GM21737 (cell line): ENCODE measurements around the gene PTPN1.
A peak's percentile ranks its signal among the peaks of the same experiment; 100 is the strongest.
"Not testable (repeated sequence)": the region's sequence is repeated elsewhere in the genome, so short reads cannot be mapped to it uniquely, and the experiment has no call there.

Source experiments
- ATAC-seq: cut with Tn5 transposase; IDR thresholded peaks from one replicate; pipeline ENCODE4 v1.9.1; 2021; ENCODE audit warnings: mild to moderate bottlenecking, moderate library complexity; ENCODE audit not compliant: unreplicated experiment

Gene PTPN1

DNA sequence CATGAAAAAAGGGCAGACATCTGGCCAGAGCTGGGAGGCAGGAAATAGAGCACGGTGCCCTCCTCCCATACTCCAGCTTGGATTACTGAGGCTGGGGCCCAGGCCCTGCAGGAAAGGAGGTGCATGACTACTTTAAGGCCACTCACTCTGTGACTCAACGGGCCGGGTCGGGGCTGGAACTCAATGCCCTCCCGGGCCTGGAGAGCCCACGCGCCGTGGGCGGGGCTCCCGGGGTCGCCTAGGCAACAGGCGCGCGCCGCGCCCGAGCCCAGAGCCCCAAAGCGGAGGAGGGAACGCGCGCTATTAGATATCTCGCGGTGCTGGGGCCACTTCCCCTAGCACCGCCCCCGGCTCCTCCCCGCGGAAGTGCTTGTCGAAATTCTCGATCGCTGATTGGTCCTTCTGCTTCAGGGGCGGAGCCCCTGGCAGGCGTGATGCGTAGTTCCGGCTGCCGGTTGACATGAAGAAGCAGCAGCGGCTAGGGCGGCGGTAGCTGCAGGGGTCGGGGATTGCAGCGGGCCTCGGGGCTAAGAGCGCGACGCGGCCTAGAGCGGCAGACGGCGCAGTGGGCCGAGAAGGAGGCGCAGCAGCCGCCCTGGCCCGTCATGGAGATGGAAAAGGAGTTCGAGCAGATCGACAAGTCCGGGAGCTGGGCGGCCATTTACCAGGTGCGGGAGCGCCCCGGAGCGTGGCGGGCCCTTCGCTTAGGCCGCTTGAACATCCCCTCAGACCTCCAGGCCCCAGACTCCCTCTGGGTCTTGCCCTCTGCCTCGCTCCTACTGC lies at the start of gene PTPN1:
Gene PTPN1, plus strand, starts transcription at position 461 of the 783 bp plus-strand sequence. Its CDS starts 145 bp downstream, at position 606.
- peak; percentile 86 for ATAC-seq

DNA sequence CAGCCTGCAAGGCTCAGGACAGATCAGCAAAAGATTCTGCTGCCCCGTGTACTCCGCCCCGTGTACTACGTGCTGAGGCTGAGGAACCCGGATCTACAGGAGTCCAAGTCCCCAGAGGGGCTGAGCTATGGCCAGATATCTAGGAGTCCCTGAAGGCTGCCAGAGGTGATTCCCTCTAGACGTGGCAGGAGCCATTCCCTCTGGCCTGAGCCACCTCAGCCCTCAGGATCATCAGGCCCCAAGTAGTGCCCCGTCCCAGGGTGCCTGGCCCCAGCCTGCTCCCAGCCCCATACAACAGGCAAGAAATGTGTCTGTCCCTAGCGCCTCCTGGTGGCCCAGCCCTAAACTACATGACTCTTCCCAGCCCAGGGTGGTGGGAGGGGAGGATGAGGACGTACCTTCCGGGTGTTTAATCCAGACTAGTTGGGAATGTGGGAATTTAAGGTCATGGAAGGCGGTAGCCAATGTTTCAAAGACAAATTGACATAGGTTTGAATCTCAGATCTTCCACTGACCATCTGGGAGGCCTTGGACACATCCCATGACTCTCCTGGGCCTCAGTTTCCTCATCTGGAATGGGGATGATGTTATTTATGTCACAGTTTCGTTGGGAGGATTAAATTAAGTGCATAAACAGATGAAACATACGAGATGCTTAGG lies 49.4 kb upstream of the PTPN1 start:
- peak; percentile 78 for ATAC-seq

DNA sequence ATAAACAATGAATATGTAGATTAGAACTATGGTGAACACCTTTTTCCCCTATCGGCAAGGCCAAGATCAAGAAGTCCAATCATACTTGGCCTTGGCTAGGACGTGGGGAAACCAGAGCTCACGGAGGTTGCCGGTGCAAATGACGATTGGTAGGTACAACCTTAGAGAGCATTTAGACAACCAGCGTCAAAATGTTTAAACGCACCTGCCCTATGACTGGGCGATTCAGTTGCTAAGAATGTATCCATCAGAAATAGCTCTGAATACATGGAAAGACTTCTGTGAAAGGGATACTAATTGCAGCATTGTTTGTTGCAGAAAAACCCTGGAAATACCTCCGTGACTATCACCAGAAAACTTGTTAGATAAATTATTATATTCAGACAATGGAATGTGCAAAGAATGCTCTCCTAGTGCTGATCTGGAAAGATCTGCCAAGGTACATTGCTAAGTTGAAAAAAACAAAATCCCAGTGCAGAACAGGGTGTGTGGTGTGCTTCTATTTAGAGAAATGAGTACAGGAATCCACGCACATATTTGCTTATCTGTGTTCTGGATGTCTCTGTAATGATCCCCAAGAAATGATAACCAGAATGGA lies 48.0 kb upstream of the PTPN1 start:
- ATAC-seq, result no peak

DNA sequence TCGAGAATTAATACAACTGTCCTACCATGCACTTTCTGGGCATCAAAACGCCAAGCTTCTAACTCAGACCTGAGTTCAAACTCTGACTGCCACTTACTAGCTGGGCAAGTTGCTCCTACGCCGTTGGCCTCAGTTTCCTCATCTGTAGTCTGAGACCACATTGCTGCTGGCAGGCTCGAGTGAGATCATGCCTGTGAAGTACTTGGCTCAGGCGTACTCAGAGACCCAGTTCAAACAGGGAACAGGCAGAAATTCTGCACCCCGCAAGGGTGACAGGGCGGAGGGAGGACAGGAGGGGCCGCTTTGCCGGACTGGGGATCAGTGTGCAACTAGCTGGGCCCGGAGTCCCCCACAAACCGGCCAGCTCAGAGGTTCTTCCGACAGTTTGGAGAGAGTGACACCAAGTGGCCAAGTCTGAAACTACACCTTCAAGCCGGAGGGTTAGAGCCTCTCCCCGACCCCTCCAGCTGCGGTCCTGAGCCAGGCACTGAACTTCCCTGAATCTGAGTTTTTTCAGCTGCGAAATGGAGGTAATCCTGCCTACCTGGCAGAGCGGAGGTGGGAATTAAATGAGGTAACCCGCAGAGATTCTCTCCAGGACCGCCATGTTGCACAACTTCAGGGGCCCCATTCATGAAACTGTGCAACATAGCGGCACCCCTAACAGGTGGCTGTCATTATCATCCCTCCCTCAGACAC lies 46.0 kb upstream of the PTPN1 start:
- peak; percentile 60 for ATAC-seq

DNA sequence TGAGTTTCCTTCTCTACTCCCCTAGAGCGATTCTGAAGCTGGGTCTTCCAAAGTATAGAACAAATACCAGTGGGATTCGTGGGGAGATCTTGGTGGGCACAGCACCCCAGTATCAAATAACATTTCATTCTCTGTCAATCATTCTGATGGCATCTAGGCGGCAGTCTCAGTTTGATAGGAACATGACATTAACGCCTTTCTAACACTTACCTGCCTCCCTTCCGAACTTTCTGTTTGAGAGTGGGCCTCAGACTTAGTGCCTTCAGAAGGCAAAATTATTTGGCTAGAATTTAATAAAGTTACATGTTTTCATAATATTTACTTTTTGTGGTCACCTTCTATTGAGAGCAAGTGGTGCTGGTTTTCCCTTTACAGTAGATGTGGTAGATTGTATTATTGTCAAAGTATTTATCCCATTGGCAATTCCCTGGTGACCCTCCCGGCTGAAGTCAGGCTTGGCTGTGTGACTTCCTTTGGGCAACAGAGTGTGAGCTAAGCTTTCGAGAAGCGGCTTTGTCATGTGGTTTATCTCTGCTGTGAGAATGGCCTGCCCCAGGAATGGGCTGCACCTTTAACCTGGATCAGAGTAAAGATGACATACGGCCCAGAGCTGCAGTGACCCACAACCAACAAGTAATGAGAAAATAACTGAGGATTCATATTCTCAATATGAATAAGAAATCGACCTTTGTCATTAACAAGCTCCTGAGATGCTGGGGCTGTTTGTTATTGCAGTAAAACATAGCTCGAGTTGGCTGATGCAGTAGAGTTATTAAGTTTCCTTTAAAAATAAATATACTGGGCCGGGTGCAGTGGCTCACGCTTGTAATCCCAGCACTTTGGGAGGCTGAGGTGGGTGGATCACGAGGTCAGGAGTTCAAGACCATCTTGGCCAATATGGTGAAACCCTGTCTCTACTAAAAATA lies 45.2 kb upstream of the PTPN1 start:
- no peak for ATAC-seq

DNA sequence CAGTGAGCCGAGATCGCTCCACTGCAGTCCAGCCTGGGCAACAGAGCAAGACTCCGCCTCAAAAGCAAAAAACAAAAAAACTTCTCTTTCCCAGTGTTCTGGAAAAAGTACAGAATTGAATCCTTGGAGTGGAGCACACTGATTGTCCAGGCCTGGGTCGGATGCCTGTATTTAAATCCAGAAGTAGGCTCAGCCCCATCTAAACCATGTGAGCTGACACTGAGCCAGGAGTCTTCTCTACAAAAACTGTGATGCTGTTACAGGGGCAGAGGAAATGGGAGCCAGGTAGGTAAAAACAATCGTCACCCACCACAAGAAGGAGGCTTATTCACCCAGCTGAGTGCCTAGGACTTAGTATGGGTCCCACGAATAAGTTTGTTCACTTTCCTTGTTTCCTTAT lies 43.0 kb upstream of the PTPN1 start:
- no peak for ATAC-seq

DNA sequence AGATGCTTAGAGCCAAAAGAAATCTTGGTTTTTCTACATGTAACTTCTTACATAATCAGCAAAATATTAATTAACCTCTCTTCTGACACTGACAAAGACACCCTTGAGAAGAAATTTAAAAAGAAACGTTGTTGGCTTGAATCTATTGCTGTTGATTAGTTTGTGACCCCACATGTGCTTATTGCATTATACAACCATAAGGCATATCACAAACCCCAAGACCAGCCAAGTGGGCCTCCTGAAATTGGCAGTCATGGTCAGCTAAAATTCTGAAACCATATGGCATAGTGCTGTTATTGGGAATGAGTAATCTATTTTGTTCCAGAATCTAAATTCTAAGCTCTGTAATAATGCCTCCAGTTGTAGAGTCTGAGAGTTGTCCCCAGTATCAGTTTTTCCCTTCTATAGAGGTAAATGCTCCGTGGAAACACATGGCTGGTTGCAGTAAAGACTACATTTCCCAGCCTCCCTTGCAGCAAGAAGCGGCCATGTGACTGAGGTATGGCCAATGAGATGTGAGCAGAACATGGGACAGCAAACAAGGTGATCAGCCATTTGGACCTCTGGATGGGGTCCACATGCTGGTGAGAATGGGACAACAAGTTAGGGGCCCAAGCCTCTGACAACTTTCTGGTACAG lies 42.3 kb upstream of the PTPN1 start:
- ATAC-seq, result no peak

DNA sequence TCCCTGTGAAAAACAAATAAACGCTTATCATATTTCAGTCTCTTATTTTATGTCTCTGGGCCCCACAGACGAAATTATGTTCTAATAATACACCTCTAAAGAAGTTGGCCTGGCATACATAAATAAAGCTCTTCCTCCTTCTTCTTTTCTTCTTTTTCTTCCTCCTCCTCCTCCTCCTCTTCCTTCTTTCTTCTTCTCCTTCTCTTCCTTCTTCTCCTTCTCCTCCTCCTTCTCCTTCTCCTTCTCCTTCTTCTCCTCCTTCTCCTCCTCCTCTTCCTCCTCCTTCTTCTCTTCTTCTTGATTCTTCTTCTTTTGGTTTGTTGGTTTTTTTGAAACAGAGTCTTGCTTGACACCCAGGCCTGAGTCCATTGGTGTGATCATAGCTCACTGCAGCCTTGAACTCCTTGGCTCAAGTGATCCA lies 41.8 kb upstream of the PTPN1 start:
- ATAC-seq, result no peak

DNA sequence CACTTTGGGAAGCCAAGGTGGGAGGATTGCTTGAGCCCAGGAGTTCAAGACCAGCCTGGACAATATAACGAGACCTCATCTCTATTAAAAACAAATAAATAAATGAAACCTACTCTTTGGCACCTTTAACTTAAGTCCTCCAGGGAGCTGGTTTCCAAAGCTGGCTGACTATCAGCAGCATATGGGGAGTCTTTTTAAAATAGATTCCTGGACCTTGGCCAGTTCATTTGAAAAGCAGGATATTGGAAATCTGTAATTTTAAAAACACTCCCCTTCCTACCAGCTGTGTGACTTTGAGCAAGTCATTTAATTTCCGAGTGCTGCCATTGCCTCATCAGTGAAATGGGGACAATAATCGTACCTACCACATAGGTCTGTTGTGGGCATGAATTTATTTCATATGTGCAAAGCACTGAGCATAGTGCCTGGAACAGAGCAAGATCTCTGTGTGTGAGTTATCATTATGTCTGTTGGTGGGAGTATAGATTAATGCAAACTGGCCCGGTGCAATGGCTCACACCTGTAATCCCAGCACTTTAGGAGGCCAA lies 40.9 kb upstream of the PTPN1 start:
- ATAC-seq, result no peak

DNA sequence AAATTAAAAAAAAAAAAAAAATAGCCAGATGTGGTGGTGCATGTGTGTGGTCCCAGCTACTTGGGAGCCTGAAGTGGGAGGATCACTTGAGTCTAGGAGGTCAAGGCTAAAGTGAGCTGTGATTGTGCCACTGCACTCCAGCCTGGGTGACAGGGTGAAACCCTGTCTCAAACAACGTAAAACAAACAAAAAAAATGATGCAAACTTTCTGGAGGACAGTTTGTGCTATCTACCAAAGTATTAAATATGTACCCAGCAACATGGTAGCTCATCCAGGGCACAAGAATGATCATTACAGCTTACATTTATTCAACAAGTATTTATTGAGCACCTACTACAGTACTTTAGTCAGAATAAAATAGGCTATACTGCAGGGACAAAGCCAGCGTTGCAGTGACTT lies 40.4 kb upstream of the PTPN1 start:
- no peak for ATAC-seq

DNA sequence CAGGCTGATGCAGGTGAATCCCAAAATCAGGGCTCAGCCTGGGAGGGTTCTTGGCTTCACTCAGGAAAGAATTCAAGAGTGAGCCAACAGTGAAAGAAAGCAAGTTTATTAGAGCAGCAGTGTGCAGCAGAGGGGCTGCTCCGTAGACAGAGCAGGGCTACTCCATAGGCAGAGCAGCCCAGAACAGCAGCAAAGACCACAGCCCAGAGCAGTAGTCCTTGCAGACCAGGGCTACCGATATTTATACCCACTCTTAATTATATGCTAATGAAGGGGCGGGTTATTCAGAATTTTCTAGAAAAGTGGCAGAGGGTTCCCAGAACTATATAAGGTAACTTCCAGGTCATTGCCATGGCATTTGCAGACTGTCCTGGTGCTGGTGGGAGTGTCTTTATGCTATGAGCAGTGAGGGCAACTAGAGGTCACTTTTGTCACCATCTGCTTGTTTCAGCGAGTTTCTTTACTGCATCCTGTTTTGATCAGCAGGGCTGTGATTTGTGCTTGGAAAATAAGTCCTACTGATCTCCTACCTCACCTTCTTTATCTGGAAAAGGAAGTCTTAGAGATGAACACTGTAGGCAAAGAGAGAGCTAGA lies 39.8 kb upstream of the PTPN1 start:
- ATAC-seq, result no peak

DNA sequence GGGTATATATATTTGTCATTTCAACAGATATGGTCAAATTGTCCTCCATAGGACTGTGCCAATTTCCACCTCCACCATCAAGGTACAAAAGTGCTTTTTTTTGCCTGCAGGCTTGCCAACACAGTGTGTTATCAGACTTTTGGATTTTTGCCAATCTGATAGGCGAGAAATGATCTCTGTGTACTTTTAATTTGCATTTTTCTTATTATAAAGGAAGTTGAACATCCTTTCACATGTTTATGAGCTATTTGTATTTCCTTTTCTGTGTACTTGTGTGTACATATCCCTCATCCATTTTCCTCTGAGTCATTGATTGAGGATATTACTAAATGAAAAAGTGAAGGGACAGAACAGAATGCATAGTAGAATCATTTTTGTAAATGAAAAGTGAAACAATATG lies 39.0 kb upstream of the PTPN1 start:
- ATAC-seq, result no peak

DNA sequence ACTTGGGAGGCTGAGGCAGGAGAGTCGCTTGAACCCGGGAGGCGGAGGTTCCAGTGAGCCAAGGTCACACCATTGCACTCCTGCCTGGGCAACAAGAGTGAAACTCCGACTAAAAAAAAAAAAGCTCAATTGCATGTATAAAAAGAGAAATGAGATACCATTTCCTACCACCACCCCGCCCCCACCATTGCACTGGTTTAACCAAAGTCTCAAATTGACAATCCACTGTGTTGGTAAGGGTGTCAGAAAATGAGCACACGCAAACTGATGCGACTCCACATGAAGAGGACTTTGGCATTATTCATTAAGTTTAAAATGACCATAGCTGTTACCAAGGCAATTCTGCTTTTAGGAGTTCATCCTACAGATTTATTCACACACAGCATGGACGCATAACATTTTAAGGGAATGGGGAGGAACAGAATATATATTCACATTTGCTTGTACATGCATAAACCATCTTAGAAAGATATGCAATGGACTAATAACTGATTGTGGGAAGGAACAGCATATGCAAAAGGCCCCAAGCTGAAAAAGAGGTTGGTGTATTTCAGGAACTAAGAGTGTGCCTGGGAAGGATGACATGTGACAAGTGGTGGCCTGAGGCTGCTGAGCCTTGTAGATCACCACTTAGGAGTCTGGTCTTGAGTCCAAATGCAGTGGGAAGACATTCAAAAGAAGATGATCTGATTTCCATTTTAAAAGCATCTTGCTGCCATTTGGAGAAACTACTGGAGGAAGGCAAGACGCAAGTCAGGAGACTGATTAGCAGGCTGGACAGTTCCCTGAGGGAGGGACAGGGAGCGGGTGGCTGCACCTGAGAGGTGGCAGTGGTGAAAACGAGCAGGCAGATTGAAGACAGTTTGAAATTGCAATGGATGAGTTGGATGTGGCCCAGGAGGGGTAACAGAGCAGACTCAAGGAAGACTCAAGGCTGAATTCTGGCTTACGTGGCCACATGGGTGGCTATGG lies 37.2 kb upstream of the PTPN1 start:
- ATAC-seq, result no peak

DNA sequence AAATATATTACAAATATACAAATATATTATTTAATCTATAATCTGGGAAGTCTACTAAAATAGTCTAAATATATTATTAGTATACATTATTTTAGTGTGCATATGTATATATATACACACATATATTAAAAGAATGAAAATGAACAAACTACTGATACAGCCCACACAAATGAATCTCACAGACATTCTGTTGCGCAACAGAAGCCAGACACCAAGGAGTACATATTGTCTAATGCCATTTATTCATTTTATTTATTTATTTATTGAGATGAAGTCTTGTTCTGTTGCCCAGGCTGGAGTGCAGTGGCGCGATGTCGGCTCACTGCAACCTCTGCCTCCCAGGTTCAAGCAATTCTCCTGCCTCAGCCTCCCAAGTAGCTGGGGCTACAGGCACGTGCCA lies 35.8 kb upstream of the PTPN1 start:
- not testable (repeated sequence) for ATAC-seq

DNA sequence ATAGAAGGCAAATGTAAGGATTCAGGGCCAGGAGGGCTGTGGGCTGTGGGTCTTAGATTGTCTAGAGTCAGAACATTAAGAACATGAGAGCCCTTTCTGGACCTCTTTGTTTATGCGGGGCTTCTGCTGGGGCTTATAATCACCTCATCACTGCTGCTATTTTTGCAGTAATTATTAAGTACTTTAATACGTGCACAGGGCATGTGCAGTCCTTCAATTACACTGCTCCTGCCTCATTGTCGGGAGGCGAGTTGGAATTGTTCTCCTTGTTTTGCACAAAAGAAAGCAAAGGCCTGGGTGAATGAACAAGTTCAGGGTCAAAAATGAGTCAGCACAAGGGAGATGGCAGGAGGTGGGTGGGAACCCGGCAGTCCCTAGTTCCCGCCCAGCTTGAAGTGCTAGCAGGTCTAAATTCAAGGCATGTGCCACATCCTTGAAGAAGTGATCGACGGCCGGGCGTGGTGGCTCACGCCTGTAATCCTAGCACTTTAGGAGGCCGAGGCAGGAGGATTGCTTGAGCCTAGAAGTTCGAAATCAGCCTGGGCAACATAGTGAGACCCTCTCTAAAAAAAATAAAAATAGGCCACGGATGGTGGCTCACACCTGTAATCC lies 34.4 kb upstream of the PTPN1 start:
- no peak for ATAC-seq

DNA sequence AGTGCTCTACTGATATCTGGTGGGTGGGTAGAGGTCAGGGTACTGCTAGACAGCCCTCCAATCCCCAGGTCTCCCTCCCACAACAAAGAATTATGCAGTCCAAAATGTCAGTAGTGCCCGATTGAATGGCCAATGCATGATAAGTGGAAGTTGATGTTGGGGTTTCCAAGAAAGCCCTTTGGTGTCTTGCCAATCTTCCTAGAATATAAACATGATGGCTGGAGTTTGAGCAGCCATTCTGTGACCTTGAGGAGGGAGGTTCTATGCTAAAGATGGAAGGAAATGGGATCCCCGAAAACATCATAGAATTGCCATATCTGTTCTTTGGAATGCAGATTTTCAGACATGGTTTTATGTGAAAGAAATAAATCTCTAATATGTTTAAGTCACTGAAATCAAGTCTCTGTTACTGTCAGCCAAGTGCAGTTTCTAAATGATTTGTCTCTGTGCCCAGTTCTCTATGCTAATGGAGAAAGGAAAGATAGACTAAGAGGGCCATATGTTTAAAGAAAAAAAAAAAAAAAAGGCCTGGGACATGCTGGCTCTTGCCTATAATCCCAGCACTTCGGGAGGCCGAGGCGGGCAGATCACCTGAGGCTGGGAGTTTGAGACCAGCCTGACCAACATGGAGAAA lies 32.8 kb upstream of the PTPN1 start:
- no peak for ATAC-seq
